ENCODE results near the gene RPH3AL. TPM values are rescaled to one million over a fixed set of nuclear protein-coding genes. Genes with fewer than 3 reads are reported as not detected.
A peak's percentile ranks its signal among the peaks of the same experiment; 100 is the strongest.

Gene RPH3AL
- total RNA-seq, 1 donor from 2014 or later = 16.9 TPM

DNA sequence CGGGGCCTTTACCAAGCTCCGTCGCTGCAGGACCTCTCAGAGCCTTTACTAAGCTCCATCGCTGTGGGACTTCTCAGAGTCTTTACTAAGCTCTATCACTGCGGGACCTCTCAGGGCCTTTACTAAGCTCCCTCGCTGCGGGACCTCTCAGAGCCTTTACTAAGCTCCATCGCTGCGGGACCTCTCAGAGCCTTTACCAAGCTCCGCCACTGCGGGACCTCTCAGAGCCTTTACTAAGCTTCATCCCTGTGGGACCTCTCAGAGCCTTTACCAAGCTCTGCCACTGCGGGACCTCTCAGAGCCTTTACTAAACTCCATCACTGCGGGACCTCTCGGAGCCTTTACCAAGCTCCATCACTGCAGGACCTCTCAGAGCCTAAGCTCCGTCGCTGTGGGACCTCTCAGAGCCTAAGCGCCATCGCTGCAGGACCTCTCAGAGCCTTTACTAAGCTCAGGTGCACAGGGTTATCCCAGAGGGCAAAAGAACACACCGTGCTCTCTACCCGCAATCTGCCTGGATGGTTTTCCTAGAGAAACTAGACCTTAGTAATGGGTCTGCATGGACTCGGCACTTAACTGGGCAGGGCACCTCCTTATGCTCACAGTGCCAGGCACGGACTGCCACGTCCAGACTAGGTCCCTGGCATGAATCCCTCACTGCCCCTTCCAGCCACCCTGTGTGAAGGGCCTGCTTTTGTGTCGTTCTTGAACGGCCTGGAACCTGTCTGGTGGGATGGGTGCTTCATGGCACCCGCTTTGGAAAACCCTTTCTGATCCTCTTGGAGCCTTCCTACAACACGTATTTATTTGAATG is 101.9 kb downstream of the RPH3AL start:
- no peak for DNase-seq (ENCODE audit: low spot score in 2 of 2, unreplicated experiment in 2 of 2)
- Mint-ChIP-seq H3K27me3 (ENCODE audit: low read depth) (peaks cover 3% of the 10 kb centered on the region), H3K36me3 (no peaks in the 10 kb centered on the region), H3K4me1 (no peaks in the 10 kb centered on the region), H3K4me3 (no peak overlapping the region), H3K9me3 (no peaks in the 10 kb centered on the region), H3K27ac (no peak overlapping the region)
- TF ChIP-seq CTCF (IDR thresholded peaks at IDR 0.05; ENCODE audit: unreplicated experiment) = no peak

DNA sequence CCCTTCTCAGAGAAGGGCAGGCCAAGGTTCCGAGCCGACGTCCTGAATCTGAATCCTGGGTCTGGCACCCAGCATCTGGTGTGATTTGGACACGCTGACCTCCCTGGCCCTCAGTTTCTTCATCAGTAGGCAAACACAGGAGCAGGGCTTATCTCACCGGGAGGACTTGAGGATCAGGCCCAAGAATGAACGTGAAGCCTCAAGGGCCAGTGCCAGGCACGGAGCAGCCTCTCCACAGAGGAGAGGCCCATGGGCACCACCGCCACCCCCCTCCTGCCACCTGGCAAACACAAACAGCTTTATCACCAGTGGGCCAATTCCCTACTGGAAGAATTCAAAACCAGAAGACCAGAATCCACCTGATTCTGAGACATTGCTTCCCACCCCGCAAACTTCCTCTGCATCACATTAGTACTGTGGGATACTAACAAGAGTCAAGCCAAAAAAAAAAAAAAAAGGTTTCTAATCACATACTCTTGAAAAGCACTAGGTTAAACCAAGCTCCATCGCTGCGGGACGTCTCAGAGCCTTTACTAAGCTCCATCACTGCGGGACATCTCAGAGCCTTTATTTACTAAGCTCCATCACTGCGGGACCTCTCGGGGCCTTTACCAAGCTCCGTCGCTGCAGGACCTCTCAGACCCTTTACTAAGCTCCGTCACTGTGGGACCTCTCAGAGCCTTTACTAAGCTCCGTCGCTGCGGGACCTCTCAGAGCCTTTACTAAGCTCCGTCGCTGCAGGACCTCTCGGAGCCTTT is 103.2 kb downstream of the RPH3AL start:
- Mint-ChIP-seq H3K36me3 (peaks cover 5% of the 10 kb centered on the region), H3K4me1 (no peaks in the 10 kb centered on the region), H3K27ac (no peak overlapping the region), H3K4me3 (no peak overlapping the region), H3K9me3 (no peaks in the 10 kb centered on the region), H3K27me3 (ENCODE audit: low read depth) (peaks cover 3% of the 10 kb centered on the region)
- DNase-seq (ENCODE audit: low spot score in 2 of 2, unreplicated experiment in 2 of 2) = peak in 1 of 2 experiments; percentile 13
- no peak for TF ChIP-seq CTCF (IDR thresholded peaks at IDR 0.05; ENCODE audit: unreplicated experiment)

DNA sequence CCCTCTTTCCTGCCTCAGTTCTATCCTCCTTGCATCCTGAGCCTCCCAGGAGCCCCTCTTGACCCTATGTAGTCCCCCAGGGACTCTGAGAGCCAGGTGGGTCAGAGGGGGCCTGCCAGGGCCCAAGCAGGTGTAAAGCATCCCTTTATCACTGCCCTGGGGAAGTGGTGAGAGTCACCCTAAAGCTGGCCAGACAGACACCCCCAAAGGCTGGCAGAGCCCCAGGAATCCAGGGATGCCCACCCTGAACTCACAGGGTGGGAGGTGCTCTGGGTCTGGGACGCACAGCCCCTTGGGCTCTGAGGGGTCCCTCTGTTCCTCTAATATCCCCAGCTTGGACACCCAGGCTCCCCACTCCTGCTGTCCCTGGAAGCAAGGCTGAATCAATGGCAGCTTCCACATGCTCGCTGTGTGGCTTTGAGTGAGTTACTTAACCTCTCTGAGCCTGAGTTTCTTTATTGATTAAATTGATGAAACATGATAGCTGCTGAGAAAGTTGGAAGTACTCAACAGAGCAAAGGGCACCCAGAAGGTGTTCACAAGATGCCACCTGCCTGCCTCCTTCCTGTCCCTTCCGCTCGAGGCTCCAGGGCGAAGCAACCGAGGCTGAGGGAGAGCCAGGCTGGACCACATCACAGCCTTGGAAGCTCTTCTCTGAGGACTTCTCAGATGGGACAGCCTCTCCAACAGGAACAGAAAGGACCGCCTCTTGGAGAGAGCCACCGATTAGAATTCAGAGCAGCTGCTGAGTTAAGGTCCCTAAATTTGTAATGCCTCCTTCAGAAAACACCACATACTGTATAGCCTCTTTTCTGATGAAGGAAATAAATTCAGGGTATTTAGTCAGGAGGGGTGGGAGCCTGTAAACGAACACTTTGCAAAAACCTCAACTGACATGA is 104.0 kb downstream of the RPH3AL start:
- Mint-ChIP-seq H3K9me3 (no peaks in the 10 kb centered on the region), H3K36me3 (peaks cover 5% of the 10 kb centered on the region), H3K4me3 (no peak overlapping the region), H3K27ac (no peak overlapping the region), H3K4me1 (no peaks in the 10 kb centered on the region), H3K27me3 (ENCODE audit: low read depth) (peaks cover 3% of the 10 kb centered on the region)
- TF ChIP-seq CTCF (IDR thresholded peaks at IDR 0.05; ENCODE audit: unreplicated experiment) = no peak
- peak in 1 of 2 experiments; percentile 22 for DNase-seq (ENCODE audit: low spot score in 2 of 2, unreplicated experiment in 2 of 2)

GRCh38 chr17:247767-248166 is 104.8 kb downstream of the RPH3AL start:
- no peak for TF ChIP-seq CTCF (IDR thresholded peaks at IDR 0.05; ENCODE audit: unreplicated experiment)
- peaks cover 3% of the 10 kb centered on the region for H3K27me3 Mint-ChIP-seq (ENCODE audit: low read depth)
- peaks cover 5% of the 10 kb centered on the region for H3K36me3 Mint-ChIP-seq
- no peak overlapping the region for H3K27ac Mint-ChIP-seq
- no peaks in the 10 kb centered on the region for H3K4me1 Mint-ChIP-seq
- H3K9me3 Mint-ChIP-seq = no peaks in the 10 kb centered on the region
- peak in 1 of 2 experiments; percentile 26 for DNase-seq (ENCODE audit: low spot score in 2 of 2, unreplicated experiment in 2 of 2)
- H3K4me3 Mint-ChIP-seq = no peak overlapping the region

GRCh38 chr17:246851-247421 is 105.7 kb downstream of the RPH3AL start:
- H3K4me1 Mint-ChIP-seq = no peaks in the 10 kb centered on the region
- no peak for TF ChIP-seq CTCF (IDR thresholded peaks at IDR 0.05; ENCODE audit: unreplicated experiment)
- peak in 1 of 2 experiments; percentile 31 for DNase-seq (ENCODE audit: low spot score in 2 of 2, unreplicated experiment in 2 of 2)
- H3K9me3 Mint-ChIP-seq = no peaks in the 10 kb centered on the region
- H3K4me3 Mint-ChIP-seq = no peak overlapping the region
- no peak overlapping the region for H3K27ac Mint-ChIP-seq
- H3K36me3 Mint-ChIP-seq = peaks cover 5% of the 10 kb centered on the region
- H3K27me3 Mint-ChIP-seq (ENCODE audit: low read depth) = peaks cover 3% of the 10 kb centered on the region

All from mesothelial cell of epicardium (in vitro differentiated cells).